SK-N-SH (cell line): Measurements from ENCODE around the gene FTCD.
"Not testable (repeated sequence)": the region's sequence is repeated elsewhere in the genome, so short reads cannot be mapped to it uniquely, and the experiment has no call there.

ENCODE experiments used
- ELF1 ChIP-seq: IDR thresholded peaks from 2 replicates; pipeline ENCODE4 v1.4.0; 2012
- MEF2A ChIP-seq: IDR thresholded peaks from 2 replicates; pipeline ENCODE4 v1.4.0; 2012; ENCODE audit warnings: low read depth, borderline replicate concordance
- NFIC ChIP-seq: IDR thresholded peaks from 2 replicates; pipeline ENCODE4 v1.4.0; 2012; ENCODE audit warnings: borderline replicate concordance
- POLR2AphosphoS5 ChIP-seq: IDR thresholded peaks from 2 replicates; pipeline ENCODE4 v1.6.1; 2012; ENCODE audit warnings: low read depth, low read length
- RAD21 ChIP-seq: IDR thresholded peaks from 2 replicates; pipeline ENCODE4 v1.6.1; 2012; ENCODE audit warnings: mild to moderate bottlenecking, low read length
- RCOR1 ChIP-seq: fragments of 150-350 bp; IDR thresholded peaks from 2 replicates; pipeline ENCODE4 v1.6.1; 2017; ENCODE audit warnings: antibody characterized with exemption, low read length
- RFX5 ChIP-seq: IDR thresholded peaks from 2 replicates; pipeline ENCODE4 v1.6.1; 2012; ENCODE audit warnings: mild to moderate bottlenecking, improper control_type of control experiment, low read length
- TF ChIP-seq, protein P1 (sequence below): fragments of 200-600 bp; sonication (generic); IDR thresholded peaks from 2 replicates; pipeline ENCODE4 v1.6.1; 2017; ENCODE audit warnings: antibody characterized with exemption, mild to moderate bottlenecking, moderate library complexity
- TF ChIP-seq, protein P2 (sequence below): fragments of 150-350 bp; IDR thresholded peaks from 2 replicates; pipeline ENCODE4 v1.6.1; 2017; ENCODE audit warnings: antibody characterized with exemption, low read length, low read depth, borderline replicate concordance

DNA sequence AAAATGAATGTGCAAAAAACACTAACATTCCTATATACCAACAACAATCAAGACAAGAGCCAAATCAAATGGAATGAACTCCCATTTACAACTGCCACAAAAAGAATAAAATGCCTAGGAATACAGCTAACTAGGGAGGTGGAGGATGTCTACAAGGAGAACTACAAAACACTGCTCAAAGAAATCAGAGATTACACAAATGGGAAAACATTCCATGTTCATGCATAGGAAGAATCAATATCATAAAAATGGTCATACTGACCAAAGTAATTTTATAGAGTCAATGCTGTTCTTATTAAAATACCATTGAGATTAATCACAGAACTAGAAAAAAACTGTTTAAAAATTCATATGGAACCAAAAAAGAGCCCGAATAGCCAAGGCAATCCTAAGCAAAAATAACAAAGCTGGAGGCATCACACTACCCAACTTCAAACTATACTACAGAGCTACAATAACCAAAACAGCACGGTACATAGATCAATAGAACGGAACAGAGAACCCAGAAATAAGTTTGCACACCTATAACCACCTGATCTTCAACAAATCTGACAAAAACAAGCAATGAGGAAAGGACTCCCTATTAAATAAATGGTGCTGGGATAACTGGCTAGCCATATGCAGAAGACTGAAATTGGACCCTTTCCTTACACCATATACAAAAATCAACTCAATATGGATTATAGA lies 21.2 kb upstream of the FTCD start:
- TF ChIP-seq POLR2AphosphoS5, RFX5, RAD21, ELF1, NFIC, RCOR1, MEF2A: not testable (repeated sequence)
- TF ChIP-seq, protein P1, sequence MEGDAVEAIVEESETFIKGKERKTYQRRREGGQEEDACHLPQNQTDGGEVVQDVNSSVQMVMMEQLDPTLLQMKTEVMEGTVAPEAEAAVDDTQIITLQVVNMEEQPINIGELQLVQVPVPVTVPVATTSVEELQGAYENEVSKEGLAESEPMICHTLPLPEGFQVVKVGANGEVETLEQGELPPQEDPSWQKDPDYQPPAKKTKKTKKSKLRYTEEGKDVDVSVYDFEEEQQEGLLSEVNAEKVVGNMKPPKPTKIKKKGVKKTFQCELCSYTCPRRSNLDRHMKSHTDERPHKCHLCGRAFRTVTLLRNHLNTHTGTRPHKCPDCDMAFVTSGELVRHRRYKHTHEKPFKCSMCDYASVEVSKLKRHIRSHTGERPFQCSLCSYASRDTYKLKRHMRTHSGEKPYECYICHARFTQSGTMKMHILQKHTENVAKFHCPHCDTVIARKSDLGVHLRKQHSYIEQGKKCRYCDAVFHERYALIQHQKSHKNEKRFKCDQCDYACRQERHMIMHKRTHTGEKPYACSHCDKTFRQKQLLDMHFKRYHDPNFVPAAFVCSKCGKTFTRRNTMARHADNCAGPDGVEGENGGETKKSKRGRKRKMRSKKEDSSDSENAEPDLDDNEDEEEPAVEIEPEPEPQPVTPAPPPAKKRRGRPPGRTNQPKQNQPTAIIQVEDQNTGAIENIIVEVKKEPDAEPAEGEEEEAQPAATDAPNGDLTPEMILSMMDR: not testable (repeated sequence)
- TF ChIP-seq, protein P2, sequence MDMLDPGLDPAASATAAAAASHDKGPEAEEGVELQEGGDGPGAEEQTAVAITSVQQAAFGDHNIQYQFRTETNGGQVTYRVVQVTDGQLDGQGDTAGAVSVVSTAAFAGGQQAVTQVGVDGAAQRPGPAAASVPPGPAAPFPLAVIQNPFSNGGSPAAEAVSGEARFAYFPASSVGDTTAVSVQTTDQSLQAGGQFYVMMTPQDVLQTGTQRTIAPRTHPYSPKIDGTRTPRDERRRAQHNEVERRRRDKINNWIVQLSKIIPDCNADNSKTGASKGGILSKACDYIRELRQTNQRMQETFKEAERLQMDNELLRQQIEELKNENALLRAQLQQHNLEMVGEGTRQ: not testable (repeated sequence)
